ENCODE results near the gene UBQLN3. TPM values are rescaled to one million over a fixed set of nuclear protein-coding genes. Genes with fewer than 3 reads are reported as not detected.

Gene UBQLN3
- total and polyA plus RNA-seq, 2 donors (not counting 3 experiments of a cell fraction or from before 2014, with no cell fraction given): not detected

GRCh38 chr11:5536482-5536881, 26.7 kb upstream of the UBQLN3 start:
- Histone ChIP-seq H3K9ac (replicated peaks; ENCODE audit: extremely low read depth, insufficient read depth, low read length) (no peak overlapping the region), H3K9me1 (replicated peaks; ENCODE audit: control insufficient read depth, extremely low read depth, insufficient read depth, low read length) (no peaks in the 10 kb centered on the region), H3K4me3 (replicated peaks in 1 of 3; ENCODE audit: insufficient read depth in 1 of 3, low read depth in 1 of 3, low read length in 3 of 3) (no peak overlapping the region), H3K36me3 (ENCODE audit: control insufficient read depth in 2 of 2, extremely low read depth in 1 of 2, insufficient read depth in 2 of 2, low read length in 2 of 2) (no peaks in the 10 kb centered on the region), H3K79me2 (ENCODE audit: control insufficient read depth, insufficient read depth, low read length) (no peaks in the 10 kb centered on the region), H3K27ac (ENCODE audit: insufficient read depth, low read depth, low read length) (no peak overlapping the region), H3K4me2 (ENCODE audit: insufficient read depth, low read length) (no peak overlapping the region), H3K9me3 (replicated peaks; ENCODE audit: control insufficient read depth, insufficient read depth, low read length) (no peaks in the 10 kb centered on the region), H4K20me1 (replicated peaks; ENCODE audit: control insufficient read depth, extremely low read depth, insufficient read depth, low read length) (no peaks in the 10 kb centered on the region), H2AFZ (ENCODE audit: low read depth, low read length) (no peak overlapping the region), H3K4me1 (ENCODE audit: control insufficient read depth, extremely low read depth, insufficient read depth, low read length) (no peaks in the 10 kb centered on the region), H3K27me3 (ENCODE audit: control insufficient read depth in 2 of 2, insufficient read depth in 2 of 2, low read length in 2 of 2) (no peaks in the 10 kb centered on the region)
- no TSS peak for BruUV-seq (replicated peaks)
- POLR2A ChIA-PET: no interaction called here
- TF ChIP-seq MAX (IDR thresholded peaks at IDR 0.05; ENCODE audit: insufficient read depth, insufficient read length) (no peak), MYC (IDR thresholded peaks at IDR 0.05; ENCODE audit: low read depth, low read length) (no peak), JUN (IDR thresholded peaks at IDR 0.05; ENCODE audit: borderline replicate concordance, insufficient read depth, insufficient read length, low read depth) (no peak), GATA2 (IDR thresholded peaks at IDR 0.05; ENCODE audit: insufficient read depth, insufficient read length, low read depth, low read length) (no peak), POLR2AphosphoS5 (IDR thresholded peaks at IDR 0.05; ENCODE audit: insufficient read depth, low read depth, low read length) (no peak), POLR2A (IDR thresholded peaks at IDR 0.05; ENCODE audit: low read depth, low read length) (no peak), EZH2 (IDR thresholded peaks at IDR 0.05; ENCODE audit: borderline replicate concordance, low read depth, low read length, severe bottlenecking) (no peak), FOS (IDR thresholded peaks at IDR 0.05; ENCODE audit: borderline replicate concordance, insufficient read depth, low read length) (no peak)
- TF ChIP-seq, protein P1, sequence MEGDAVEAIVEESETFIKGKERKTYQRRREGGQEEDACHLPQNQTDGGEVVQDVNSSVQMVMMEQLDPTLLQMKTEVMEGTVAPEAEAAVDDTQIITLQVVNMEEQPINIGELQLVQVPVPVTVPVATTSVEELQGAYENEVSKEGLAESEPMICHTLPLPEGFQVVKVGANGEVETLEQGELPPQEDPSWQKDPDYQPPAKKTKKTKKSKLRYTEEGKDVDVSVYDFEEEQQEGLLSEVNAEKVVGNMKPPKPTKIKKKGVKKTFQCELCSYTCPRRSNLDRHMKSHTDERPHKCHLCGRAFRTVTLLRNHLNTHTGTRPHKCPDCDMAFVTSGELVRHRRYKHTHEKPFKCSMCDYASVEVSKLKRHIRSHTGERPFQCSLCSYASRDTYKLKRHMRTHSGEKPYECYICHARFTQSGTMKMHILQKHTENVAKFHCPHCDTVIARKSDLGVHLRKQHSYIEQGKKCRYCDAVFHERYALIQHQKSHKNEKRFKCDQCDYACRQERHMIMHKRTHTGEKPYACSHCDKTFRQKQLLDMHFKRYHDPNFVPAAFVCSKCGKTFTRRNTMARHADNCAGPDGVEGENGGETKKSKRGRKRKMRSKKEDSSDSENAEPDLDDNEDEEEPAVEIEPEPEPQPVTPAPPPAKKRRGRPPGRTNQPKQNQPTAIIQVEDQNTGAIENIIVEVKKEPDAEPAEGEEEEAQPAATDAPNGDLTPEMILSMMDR (IDR thresholded peaks at IDR 0.05; ENCODE audit: extremely low read depth in 1 of 2, insufficient read depth in 1 of 2, low read depth in 1 of 2, low read length in 2 of 2): no peak
- dilution Hi-C loops (cut with MboI; ENCODE audit: extremely low pct_ligation_motif_present, low sequenced_read_pairs) (no loop called here), intact Hi-C loops (cut with micrococcal nuclease) (no loop called here)
- FAIRE-seq (no peak), DNase-seq (ENCODE audit: low read depth, low spot score) (no peak)
- CTCF ChIA-PET: no interaction called here

Measured in endothelial cell of umbilical vein (primary cell).